Measurements from ENCODE around the gene EDIL3.
"Not testable (repeated sequence)": the region's sequence is repeated elsewhere in the genome, so short reads cannot be mapped to it uniquely, and the experiment has no call there.

Gene EDIL3

DNA sequence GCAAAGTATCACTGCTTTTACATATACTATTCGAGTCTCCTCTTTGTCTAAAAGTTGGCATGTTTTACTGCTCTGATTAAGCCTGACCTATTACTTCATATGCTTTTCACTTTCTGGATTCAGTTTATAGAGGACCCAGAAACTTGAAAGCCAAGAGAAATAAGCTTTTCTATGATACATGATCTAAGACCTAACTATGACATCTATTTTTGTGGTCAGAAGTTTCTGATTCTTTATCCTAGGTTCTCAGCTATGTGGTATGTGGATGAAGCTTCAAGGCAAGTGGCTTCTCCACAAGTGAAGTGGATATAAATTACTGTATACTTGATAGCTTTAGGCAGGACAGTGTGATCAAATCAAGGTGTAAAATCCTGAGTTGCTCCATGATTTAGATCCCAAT lies 6.3 kb downstream of the EDIL3 start:
- no peak for DNase-seq

DNA sequence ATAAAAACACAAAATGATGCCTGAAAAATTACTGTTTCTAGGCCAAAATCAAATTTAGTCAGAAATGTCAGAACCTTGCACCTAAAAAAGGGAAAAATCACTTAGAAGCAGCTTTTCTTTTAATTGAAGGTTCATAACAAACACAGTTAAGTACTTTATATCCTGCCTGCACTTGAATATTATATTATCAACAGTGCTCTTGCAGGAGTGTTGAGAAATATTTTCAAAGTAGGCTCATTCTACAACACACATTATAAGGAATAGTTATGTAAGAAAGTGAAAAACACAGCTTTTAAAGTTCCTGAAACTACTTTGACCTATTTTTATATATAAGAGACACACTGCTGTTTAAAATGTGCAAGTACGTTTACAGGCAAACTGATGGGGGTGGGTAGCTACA lies 8.3 kb downstream of the EDIL3 start:
- no peak for DNase-seq

DNA sequence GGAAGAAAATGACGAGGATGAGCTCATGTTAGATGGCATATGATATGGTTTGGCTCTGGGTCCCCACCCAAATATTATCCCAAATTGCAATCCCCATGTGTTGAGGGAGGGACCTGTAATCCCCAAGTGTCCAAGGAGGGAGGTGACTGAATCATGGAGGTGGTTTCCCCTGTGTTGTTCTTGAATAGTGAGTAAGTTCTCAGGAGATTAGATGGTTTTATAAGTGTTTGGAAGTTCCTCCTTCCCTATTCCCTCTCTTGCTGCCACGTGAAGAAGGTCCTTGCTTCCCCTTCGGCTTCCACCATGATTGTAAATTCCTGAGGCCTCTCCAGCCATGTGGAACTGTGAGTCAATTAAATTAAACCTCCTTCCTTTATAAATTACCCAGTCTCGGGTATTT lies 10.1 kb downstream of the EDIL3 start:
- DNase-seq = no peak

DNA sequence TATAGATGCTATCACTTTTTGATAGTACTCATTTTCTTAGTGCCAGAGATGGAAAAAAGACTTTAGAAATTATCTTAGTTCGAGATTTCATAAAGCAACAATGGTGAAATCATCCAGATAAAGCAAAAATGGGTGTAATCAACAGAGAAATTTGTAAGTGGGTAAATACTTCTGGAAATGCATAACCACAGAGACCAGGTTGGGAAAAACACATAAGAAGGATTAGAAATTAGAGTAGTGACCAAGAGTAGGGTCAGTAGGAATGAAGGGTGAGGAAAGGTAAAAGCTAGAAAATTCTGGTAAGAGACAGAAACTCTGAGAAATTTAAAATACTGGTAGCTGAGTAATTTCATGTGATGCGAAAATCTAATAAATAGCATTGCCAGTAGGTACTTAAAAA lies 11.2 kb downstream of the EDIL3 start:
- DNase-seq = no peak

DNA sequence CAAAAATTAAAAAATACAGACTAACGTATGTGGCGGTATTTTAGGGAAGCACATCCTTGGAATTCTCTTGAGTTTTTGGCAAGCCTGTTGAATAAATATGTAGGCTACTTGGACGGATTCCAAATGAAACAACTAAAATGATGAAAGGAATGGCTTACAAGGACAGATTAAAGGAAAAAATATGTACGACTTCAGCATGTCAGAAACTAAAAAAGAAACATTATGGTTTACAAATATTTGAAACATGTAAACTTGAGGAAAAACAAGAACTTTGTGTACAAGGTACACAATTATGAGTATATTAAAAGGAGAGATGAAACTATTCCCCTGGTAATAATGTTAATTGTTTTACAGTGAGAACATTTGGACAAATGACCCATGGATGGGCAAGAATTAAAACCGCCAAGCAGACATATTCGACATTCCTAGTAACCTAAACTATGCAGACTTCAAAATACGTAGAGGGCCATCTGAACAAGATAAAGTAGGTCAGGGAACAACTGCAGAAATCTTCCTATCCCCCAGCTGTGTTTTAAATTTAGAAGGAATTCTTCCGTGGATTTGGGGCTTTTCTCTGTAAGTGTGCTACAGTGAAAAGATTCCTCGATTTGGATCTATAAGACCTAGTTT lies 12.5 kb downstream of the EDIL3 start:
- DNase-seq = no peak

DNA sequence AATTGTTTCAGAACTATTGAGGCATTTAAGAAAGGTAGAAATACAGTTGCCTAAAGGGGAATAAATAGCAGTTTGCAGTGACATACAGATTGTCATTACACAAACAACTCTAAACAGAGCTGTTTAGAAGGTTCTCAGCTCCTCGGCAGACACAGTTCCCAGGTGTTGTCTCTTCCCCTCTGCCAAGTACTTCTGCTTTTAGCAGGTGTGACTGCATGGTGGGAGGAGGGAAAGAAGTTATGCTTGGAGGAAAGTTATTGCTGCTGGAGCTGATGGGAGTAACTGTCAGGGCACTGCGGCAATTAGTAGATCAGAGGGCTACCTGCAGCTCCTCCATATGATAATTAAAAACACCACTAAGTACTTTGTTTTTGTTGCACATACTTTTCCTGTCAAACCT lies 14.5 kb downstream of the EDIL3 start:
- DNase-seq = no peak

DNA sequence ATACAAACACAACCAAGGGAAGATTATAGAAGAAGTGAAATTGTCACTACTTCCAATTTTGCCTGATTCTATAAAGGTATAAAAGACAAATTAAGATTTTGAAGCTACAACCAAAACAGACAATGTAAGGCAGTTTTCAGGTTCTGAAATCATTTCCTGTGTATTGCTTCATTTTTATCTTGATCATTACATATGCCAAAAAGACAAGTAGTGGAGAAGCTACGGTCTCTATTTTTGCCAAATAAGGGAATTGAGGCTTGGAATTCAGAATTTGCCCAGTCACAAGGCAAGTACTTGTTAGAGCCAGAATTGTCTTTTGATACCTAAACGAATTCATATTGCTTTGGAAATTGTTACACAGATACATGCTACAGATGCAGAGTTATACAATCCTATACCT lies 20.6 kb downstream of the EDIL3 start:
- DNase-seq = no peak

DNA sequence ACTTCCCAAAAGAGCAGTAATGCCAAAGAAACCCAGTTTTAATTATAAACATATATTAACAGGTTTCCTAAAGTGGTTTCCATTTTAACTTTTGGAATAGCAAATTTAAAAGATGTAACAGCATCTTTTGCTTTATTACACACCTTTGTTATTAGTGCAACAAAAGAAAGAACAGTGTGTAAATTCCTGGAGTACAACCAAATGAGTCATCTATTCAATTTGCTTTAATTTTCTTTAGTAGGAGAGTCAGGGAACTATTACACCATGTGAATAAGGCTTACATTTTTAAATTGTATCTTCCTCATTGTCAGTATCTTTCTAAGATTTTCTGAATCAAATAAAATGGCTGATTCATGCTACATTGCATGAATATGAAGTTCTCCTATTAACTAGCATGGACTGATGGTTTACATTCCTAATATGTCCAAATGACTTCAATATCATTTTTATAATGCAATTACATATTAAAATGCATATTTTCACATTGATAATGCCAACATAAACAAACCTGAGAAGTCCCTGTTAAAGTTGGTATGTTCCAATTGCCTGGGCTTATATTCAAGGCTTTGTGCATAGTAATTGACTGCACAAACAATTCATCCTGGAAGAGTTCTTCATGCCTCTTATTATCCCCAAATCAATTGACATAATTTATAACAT lies 22.5 kb downstream of the EDIL3 start:
- DNase-seq = no peak

DNA sequence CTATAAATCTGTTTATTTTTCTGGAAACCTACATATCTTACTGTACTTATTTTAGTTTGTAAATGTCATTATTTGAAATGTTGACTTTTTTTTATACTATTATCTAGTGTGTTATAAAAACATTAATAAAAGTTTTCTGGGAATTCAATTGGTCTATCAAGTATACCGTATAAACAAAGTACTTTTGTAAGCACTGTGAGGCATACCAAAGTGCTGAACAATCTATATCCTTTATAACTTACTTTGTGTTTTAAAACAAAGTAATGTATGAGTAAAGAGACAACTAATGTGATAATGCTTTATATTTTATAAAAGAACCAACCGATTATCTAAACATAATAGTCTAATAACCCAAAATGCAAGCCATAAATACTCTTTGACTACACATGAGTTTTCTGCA lies 23.1 kb downstream of the EDIL3 start:
- no peak for DNase-seq

DNA sequence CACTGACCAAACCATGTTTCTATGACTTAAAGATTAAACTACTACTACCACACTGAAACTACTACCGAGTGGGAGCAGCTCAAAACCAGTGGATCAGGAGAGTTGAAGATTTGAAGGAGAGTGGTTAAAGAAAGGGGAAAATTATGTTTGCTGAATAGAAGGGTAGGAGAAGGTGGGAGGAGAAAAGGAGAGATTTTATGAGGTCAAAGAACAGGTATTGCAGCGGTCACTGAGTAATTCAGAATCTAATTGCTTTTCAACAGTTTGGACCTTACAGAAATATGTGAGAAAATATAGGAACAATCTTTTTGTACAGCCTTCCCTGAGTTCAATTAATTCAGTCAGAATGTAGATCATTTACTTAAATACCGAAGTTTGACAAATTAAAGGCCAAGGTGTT lies 24.6 kb downstream of the EDIL3 start:
- no peak for DNase-seq

DNA sequence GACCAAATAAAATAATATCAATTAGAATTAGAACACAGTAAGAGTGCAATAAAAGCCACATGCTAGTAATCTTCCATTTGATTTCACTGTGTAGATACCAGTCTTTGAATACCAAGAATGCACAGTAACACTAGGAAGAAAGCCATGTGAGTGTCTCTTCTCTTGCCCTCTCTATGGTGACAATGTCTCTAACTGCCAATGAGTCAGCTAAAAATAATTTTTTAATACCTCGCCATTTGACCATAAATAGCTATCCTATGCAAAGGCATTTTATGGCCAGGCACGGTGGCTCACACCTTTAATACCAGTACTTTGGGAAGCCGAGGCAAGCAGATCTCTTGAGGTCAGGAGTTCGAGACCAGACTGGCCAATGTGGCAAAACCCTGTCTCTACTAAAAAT lies 30.6 kb downstream of the EDIL3 start:
- no peak for DNase-seq

DNA sequence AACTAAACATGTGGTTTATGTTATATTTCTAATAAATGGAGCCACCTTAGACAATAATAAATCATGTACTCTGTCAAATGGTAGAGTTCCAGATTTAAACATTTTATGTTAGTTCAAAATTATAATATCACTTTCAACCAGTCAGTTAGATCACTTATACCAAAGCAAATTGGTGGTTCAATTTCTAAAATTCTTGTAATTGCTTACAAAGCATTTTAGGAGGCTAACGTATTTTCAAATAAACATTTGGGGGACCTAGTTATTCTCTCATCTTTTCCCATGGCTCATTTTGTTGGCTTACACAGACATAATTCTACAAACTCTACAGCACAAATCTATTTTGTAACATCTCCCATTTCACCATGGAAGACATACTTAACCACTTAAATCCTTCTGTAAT lies 39.9 kb downstream of the EDIL3 start:
- DNase-seq = no peak

DNA sequence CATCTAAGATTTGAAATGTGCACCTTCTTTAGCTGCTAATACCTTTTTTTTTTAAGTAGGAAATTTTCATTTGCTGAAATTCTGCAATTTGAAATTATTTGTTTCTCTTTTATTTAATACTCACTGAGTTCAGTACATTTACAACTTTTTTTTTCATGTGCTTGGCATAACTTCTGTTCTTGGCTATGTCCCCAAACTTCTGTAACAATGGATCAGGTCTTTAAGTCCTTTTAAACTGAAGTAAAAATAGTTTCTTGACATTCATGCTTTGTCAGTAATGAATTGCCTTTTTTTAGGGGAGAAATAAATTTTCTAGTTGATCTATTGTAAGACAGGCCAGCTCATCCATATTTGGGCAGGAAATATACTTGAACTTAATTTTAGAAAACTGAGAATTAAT lies 41.5 kb downstream of the EDIL3 start:
- DNase-seq = no peak

DNA sequence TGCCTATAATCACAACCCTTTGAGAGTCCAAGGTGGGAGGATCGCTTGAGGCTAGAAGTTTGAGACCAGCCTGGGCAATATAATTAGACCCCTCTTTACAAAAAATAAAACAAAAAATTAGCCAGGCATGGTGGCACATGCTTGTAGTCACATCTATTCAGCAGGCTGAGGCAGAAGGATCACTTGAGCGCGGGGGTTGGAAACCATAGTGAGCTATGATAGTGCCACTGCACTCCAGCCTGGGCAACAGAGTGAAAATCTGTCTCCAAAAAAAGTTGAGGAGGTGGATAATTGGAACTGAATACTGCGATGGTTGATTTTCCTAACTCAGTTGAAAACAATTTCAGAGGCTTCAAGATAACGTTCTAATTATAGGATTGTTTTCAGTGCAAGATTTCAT lies 52.6 kb downstream of the EDIL3 start:
- DNase-seq = no peak

DNA sequence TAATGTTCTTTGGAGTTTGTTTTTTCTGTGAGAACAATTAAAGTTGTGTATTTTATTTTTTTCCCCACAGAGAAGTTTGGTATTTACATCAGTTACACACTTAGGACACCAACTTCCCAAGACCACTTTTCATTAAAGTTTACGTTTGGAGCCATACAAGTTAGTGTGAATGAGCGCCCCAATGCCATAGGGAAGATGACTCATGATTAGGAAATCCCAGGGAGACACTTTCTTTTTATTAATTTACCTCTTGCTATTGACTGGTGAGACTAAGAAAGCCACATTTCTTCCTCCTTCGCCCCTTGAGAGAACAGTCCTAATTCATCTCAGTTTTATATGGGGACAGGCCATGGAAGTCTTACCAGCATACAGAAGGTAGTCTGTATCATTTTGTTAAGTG lies 57.1 kb downstream of the EDIL3 start:
- no peak for DNase-seq

DNA sequence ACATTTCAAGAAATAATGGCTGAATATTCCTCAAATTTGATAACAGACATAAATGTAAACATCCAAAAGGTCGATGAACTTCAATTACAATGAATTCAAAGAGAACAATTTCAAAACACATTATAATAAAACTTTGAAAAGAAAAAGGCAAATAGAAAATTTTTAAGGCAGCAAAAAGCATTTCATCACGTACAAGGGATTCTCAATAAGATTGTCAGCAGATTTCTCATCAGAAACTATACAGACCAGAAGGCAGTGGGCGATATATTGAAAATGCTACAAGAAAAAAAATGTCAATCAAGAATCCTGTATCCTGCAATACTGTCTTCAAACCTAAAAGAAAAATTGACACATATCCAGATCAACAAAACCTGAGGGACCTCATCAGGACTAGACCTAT lies 62.0 kb downstream of the EDIL3 start:
- DNase-seq = no peak

DNA sequence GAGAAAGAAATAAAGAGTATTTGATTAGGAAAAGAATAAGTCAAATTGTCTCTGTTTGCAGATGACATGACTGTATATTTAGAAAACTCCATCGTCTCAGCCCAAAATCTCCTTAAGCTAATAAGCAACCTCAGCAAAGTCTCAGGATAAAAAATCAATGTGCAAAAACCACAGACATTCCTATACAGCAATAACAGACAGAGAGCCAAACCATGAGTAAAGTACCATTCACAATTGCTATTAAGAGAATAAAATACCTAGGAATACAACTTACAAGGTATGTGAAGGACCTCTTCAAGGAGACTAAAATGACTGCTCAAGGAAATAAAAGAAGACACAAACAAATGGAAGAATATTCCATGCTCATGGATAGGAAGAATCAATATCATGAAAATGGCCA lies 66.9 kb downstream of the EDIL3 start:
- DNase-seq = not testable (repeated sequence)

DNA sequence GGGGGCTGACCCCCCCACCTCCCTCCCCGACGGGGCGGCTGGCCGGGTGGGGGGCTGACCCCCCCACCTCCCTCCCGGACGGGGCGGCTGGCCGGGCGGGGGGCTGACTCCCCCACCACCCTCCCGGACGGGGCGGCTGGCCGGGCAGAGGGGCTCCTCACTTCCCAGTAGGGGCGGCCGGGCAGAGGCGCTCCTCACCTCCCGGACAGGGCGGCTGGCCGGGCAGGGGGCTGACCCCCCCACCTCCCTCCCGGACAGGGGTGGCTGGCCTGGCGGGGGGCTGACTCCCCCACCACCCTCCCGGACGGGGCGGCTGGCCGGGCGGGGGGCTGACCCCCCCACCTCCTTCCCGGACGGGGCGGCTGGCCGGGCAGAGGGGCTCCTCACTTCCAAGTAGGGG lies 72.4 kb downstream of the EDIL3 start:
- DNase-seq = not testable (repeated sequence)

DNA sequence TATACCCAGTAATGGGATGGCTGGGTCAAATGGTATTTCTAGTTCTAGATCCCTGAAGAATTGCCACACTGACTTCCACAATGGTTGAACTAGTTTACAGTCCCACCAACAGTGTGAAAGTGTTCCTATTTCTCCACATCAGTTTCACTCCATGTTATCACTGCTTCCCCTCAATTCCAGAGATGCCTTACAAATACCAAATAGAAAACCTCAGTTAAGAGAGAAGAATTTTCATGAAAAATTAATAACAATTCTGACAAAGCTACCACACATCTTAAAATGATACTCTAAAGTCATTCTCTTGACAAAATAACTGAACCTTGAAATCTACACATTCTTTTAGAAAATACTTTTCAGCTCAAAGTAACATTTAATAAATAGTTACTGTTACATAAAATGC lies 74.8 kb downstream of the EDIL3 start:
- not testable (repeated sequence) for DNase-seq

DNA sequence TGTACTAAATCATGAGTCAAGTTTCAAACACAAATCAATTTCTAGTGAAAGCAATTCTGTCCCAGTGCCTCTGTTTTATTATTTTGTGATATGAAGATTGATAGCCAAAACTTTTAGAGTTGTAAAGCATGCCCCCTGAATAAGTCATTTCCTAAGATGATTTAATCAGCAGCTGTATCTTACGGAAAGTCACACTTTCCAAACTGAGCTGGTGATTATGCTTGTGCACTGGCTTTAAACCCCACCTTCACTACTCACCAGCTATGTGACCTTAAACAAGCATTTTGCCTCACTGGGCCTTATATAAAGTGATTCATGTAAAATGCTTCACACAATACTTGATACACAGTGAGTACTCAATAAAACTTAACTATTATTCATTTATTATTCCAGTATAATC lies 78.1 kb downstream of the EDIL3 start:
- no peak for DNase-seq

DNA sequence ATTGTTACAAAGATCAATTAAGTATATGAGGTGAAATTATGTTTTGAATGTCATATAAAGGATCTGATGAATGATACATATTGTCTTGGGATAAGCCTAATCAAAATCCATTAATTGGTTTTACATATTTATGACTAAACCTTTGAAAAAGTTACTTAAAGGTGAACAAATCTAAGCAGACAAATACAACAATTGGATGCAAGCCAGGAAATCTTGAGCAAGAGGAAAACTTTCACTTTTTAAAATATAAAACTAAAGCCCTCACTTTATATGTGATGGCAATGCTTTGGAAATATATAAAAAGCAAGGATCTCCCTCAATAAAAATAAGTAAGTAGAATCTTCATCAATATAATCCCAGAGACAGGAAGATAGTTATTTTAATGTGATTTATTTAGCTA lies 80.1 kb downstream of the EDIL3 start:
- no peak for DNase-seq

DNA sequence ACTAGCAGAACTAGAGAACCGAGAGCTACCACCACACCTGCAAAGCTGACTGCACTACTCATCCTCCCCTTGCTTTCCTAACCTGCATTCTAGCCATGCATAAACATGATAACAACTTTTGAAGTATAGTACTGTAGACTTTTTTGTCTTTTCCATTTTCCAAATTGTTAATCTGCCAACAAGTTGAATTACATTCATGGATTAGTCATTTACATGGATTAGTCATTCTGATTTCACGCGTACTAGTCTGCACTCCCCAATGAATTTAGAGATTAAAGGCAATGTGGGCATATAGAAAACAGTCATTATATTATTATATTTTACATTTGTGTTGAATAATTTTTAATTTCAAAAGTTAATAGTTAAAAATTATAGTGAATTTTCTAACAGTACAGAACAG lies 81.4 kb downstream of the EDIL3 start:
- DNase-seq = no peak

DNA sequence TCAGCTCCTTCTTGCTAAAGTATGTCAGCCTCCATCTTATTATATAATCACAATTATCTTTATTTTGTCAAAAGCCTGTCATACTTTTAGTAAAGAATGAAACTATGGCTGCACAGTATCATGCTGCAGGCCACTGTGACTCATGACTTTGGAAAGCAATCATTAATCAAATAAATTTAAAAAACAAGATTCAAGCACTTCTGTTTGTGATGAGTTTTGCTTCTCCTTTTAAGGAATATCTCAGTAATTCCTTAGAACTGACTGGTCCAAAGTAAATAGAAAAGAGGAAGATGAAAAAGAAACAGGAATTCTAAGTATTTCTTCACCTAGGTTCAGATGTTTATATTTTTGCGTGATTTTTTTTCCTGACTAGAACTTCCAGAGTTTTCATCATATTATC lies 83.1 kb downstream of the EDIL3 start:
- no peak for DNase-seq

DNA sequence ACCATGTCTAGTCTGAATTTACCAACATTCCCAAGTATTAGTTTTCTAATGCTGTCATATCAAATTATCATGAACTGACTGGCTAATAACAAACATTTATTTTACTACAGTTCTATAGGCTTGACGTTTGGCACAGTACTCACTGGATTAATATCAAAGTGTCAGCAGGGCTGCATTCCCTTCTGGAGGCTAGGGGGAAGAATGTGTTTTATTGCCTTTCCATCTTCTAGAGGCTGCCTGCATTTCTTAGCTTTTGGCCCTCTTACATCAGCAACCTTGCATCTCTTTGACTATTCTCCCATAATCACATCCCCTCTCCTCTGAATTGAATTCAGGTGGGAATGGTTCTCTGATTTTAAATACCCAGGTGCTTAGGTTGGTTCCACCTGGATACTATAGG lies 84.7 kb downstream of the EDIL3 start:
- no peak for DNase-seq

DNA sequence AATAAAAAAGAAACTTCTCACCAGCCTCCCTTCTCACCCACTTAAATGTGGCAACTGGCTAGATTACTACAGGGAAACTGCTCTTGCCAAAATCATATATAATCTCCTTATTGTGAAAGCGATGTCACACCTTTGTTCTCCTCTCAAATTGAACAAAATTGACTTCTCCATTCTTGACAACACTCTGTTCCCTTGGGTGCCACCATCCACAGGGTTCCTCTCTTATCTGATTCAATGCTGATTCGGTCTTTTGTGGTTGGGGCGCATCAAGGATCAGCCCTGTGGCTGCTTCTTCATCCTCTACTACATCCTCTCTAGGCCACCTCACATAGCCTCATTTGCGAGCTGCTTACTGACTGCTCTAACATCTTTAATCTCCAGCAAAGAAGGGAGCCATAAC lies 86.1 kb downstream of the EDIL3 start:
- no peak for DNase-seq
